Keratinocyte (primary cell): ENCODE measurements around the gene MARCHF6. TPM values are rescaled to one million over a fixed set of nuclear protein-coding genes. Genes with fewer than 3 reads are reported as not detected.

Experiments
- DNase-seq: peaks from one replicate; pipeline ENCODE4 v3.0.0-alpha.2; 2011; ENCODE audit warnings: low read depth, missing footprints, low spot score
- FAIRE-seq: peaks from 2 replicates; lab custom pipeline; 2011; peaks lifted over from hg19 to GRCh38; lab: Jason Lieb, UNC
- H2AFZ ChIP-seq: 2 replicates; pipeline ENCODE4 v1.6.0; 2012; ENCODE audit warnings: low read length, control low read depth, inconsistent platforms; ENCODE audit not compliant: control insufficient read depth
- H3K27ac ChIP-seq: 2 replicates; pipeline ENCODE4 v1.5.1; 2011; ENCODE audit warnings: low read length; ENCODE audit not compliant: control insufficient read depth, insufficient read depth
- H3K27me3 ChIP-seq: 3 replicates; pipeline ENCODE4 v1.6.0; 2011; ENCODE audit warnings: low read length; ENCODE audit not compliant: control insufficient read depth, insufficient read depth; ENCODE audit errors: extremely low read depth
- H3K36me3 ChIP-seq, 2 experiments: 2 replicates in 1 of 2; 3 replicates in 1 of 2; pipeline ENCODE4 v1.5.1; 2011; ENCODE audit warnings: low read length in 2 of 2, mild to moderate bottlenecking in 1 of 2; ENCODE audit not compliant: control insufficient read depth in 2 of 2, insufficient read depth in 2 of 2; ENCODE audit errors: extremely low read depth in 1 of 2
- H3K4me1 ChIP-seq: 3 replicates; pipeline ENCODE4 v1.5.1; 2011; ENCODE audit warnings: low read length; ENCODE audit not compliant: control insufficient read depth, insufficient read depth; ENCODE audit errors: extremely low read depth
- H3K4me2 ChIP-seq: 3 replicates; pipeline ENCODE4 v1.6.0; 2011; ENCODE audit warnings: low read depth, low read length; ENCODE audit not compliant: control insufficient read depth, insufficient read depth; ENCODE audit errors: extremely low read depth
- H3K4me3 ChIP-seq, 3 experiments: fragments of 200-600 bp in 1 of 3; sonication (generic) in 1 of 3; 2 replicates in 2 of 3; 3 replicates in 1 of 3; pipeline ENCODE4 v1.5.1; 2011 to 2016; ENCODE audit warnings: low read length in 3 of 3, mild to moderate bottlenecking in 3 of 3, control low read depth in 2 of 3, inconsistent platforms in 1 of 3, low read depth in 1 of 3, mixed read lengths in 1 of 3, mixed run types in 1 of 3, moderate library complexity in 1 of 3; ENCODE audit not compliant: control insufficient read depth in 2 of 3, insufficient read depth in 2 of 3; ENCODE audit errors: extremely low read depth in 1 of 3
- H3K79me2 ChIP-seq: 2 replicates; pipeline ENCODE4 v1.6.0; 2012; ENCODE audit warnings: low read length; ENCODE audit not compliant: control insufficient read depth, insufficient read depth
- H3K9ac ChIP-seq: 3 replicates; pipeline ENCODE4 v1.6.0; 2011; ENCODE audit warnings: low read length; ENCODE audit not compliant: control insufficient read depth, insufficient read depth; ENCODE audit errors: extremely low read depth
- H3K9me1 ChIP-seq: 3 replicates; pipeline ENCODE4 v1.6.0; 2011; ENCODE audit warnings: low read length; ENCODE audit not compliant: control insufficient read depth, insufficient read depth; ENCODE audit errors: extremely low read depth
- H3K9me3 ChIP-seq: 2 replicates; pipeline ENCODE4 v1.5.1; 2012; ENCODE audit warnings: low read depth, low read length; ENCODE audit not compliant: control insufficient read depth
- H4K20me1 ChIP-seq: 3 replicates; pipeline ENCODE4 v1.6.0; 2011; ENCODE audit warnings: low read length; ENCODE audit not compliant: control insufficient read depth, insufficient read depth; ENCODE audit errors: extremely low read depth
- EZH2 ChIP-seq: IDR thresholded peaks from one replicate; pipeline ENCODE4 v1.6.1; 2012; ENCODE audit warnings: inconsistent platforms, mild to moderate bottlenecking, low read length, moderate library complexity
- dilution Hi-C: fragments of 300-500 bp; cut with MboI; formaldehyde crosslinking; loops from one replicate; pipeline ENCODE4 v1.7.0; 2020; ENCODE audit warnings: low sequenced_read_pairs; ENCODE audit not compliant: extremely low pct_ligation_motif_present
- polyA plus RNA-seq, 5 experiments: library from polyadenylated mRNA; depleted of rRNA in 3 of 5; stranded (reverse) in 3 of 5; stranded (forward) in 1 of 5; unstranded in 1 of 5; fragments of >200 nt; gene quantifications; 1 replicate in 1 of 5; 2 replicates in 3 of 5; 3 replicates in 1 of 5; pipeline versions ENCODE4 v1.2.1 to v1.2.3, GENCODE V29; 2011 to 2012; ENCODE audit warnings: missing spikeins in 2 of 5, low read depth in 1 of 5, low replicate concordance in 1 of 5
- TF ChIP-seq, protein P1 (sequence below), 3 experiments: IDR thresholded peaks in 1 of 3; conservative IDR thresholded peaks in 1 of 3; optimal IDR thresholded peaks in 1 of 3; 2 replicates in 2 of 3; 3 replicates in 1 of 3; pipeline versions ENCODE3 to v1.5.1; 2011; ENCODE audit warnings: low read length in 3 of 3, mild to moderate bottlenecking in 3 of 3, moderate library complexity in 2 of 3, control low read depth in 1 of 3, inconsistent platforms in 1 of 3; ENCODE audit not compliant: insufficient read depth in 2 of 3; ENCODE audit errors: extremely low read depth in 1 of 3

The MARCHF6 gene
- polyA plus RNA-seq, 1 donor (not counting 4 experiments of a cell fraction or from before 2014, with no cell fraction given) = 196 TPM

GRCh38 chr5:10329446-10329819 is 24.1 kb upstream of the MARCHF6 start:
- Histone ChIP-seq H3K4me2 (no peak overlapping the region), H3K4me1 (peaks cover 11% of the 10 kb centered on the region), H3K4me3 (no peak overlapping the region), H3K36me3 (no peaks in the 10 kb centered on the region), H3K79me2 (no peaks in the 10 kb centered on the region), H3K27me3 (peaks cover 13% of the 10 kb centered on the region), H3K9ac (no peak overlapping the region), H3K9me1 (no peaks in the 10 kb centered on the region), H3K9me3 (no peaks in the 10 kb centered on the region), H3K27ac (no peak overlapping the region), H2AFZ (no peak overlapping the region), H4K20me1 (no peaks in the 10 kb centered on the region)
- FAIRE-seq = no peak
- dilution Hi-C loops = no loop called here
- DNase-seq = no peak
- TF ChIP-seq, protein P1, sequence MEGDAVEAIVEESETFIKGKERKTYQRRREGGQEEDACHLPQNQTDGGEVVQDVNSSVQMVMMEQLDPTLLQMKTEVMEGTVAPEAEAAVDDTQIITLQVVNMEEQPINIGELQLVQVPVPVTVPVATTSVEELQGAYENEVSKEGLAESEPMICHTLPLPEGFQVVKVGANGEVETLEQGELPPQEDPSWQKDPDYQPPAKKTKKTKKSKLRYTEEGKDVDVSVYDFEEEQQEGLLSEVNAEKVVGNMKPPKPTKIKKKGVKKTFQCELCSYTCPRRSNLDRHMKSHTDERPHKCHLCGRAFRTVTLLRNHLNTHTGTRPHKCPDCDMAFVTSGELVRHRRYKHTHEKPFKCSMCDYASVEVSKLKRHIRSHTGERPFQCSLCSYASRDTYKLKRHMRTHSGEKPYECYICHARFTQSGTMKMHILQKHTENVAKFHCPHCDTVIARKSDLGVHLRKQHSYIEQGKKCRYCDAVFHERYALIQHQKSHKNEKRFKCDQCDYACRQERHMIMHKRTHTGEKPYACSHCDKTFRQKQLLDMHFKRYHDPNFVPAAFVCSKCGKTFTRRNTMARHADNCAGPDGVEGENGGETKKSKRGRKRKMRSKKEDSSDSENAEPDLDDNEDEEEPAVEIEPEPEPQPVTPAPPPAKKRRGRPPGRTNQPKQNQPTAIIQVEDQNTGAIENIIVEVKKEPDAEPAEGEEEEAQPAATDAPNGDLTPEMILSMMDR (optimal IDR thresholded peaks at IDR 0.05 in 1 of 3, IDR thresholded peaks at IDR 0.05 in 1 of 3, conservative IDR thresholded peaks at IDR 0.05 in 1 of 3; ENCODE audit: extremely low read depth in 1 of 3, insufficient read depth in 2 of 3, low read length in 3 of 3) = no peak
- TF ChIP-seq EZH2 = no peak

DNA sequence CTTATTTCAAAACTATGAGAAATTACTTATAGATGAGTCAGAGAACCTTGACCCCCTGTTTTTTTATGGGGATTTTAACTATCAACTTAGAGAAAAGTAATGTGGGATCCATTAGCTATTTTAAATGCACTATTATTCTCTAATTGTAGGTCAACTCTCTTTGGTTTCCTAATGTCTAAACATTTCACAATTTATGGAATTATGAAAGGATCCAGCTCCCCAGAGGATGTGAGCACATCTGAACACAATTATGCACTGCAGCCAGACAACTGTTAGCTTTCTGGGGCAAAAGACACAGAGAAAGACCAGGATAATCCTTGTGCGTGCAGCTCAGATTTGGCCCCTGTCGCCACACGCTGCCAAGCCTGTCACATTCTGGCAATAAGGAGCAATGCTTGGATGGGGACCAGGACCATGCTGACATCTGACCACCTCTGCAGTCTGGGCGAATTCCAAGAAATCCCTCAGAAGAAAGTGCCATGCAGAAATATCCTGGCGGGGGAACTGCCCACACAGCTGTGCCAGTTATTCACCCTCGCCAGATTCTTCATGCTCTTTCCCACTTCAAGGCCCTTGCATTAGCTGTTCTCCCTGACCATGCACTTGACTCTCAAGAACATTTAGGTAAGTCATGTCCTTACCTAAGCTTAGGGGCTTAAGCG is 23.5 kb upstream of the MARCHF6 start:
- Histone ChIP-seq H3K4me2 (no peak overlapping the region), H3K27ac (no peak overlapping the region), H3K27me3 (peaks cover 13% of the 10 kb centered on the region), H3K9me1 (no peaks in the 10 kb centered on the region), H3K79me2 (no peaks in the 10 kb centered on the region), H2AFZ (no peak overlapping the region), H3K9ac (no peak overlapping the region), H3K36me3 (no peaks in the 10 kb centered on the region), H4K20me1 (no peaks in the 10 kb centered on the region), H3K4me1 (peaks cover 7% of the 10 kb centered on the region), H3K9me3 (no peaks in the 10 kb centered on the region), H3K4me3 (no peak overlapping the region)
- TF ChIP-seq, protein P1 (optimal IDR thresholded peaks at IDR 0.05 in 1 of 3, IDR thresholded peaks at IDR 0.05 in 1 of 3, conservative IDR thresholded peaks at IDR 0.05 in 1 of 3; ENCODE audit: extremely low read depth in 1 of 3, insufficient read depth in 2 of 3, low read length in 3 of 3) = no peak
- TF ChIP-seq EZH2 = no peak
- dilution Hi-C loops = no loop called here
- DNase-seq = no peak
- FAIRE-seq = no peak
